Subcutaneous adipose tissue (tissue), 4 donors: ENCODE data around the gene SV2A. TPM values are rescaled to one million over a fixed set of nuclear protein-coding genes. Genes with fewer than 3 reads are reported as not detected.

Source experiments
- total RNA-seq, 4 donors: library from RNA; depleted of rRNA; stranded (reverse); fragments of >200 nt; gene quantifications; one replicate each; pipeline ENCODE4 v1.1.0, GENCODE V29; 2016
- TF ChIP-seq, protein P1 (sequence below): fragments of 450-650 bp; IDR thresholded peaks from one replicate; pipeline ENCODE4 v1.5.1; 2016; ENCODE audit warnings: low read depth, mild to moderate bottlenecking, control low read depth, antibody characterized with exemption, moderate library complexity

SV2A gene
- under 1 TPM in 3 of 4 donors, not detected in 1; 0.19 to 0.51 (median 0.22) TPM for total RNA-seq

DNA sequence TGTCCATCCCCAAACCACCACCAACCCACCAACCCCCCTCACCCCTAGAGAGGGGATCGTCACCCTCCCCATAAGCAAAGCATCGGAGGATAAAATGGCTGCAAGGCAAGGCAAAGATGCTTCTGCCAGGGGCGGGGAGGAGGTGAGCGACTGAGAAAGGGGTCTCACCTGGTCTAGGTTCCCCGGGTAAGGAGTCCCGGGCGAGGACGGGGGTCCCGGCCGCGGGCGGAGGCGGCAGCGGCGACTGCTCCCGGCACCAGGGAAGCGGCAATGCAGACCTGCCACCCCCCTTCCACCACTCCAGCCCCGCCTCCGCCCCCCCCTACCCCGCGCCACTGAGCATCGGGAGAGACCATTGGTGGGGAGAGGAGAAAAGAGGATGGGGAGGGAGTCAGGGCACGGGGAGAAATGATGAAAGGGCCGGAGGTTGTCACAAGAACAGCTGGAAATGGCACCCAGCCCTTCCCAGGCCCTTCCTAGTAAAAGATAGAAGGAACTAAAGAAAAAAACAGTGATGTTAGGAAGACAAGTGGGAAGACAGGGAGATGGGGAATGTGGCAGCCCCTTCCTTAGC lies at the start of gene SV2A:
SV2A (minus strand) TSS at position 274 of the 574 bp plus-strand sequence. CDS start 4,004 bp downstream, outside the sequence.
- TF ChIP-seq, protein P1, sequence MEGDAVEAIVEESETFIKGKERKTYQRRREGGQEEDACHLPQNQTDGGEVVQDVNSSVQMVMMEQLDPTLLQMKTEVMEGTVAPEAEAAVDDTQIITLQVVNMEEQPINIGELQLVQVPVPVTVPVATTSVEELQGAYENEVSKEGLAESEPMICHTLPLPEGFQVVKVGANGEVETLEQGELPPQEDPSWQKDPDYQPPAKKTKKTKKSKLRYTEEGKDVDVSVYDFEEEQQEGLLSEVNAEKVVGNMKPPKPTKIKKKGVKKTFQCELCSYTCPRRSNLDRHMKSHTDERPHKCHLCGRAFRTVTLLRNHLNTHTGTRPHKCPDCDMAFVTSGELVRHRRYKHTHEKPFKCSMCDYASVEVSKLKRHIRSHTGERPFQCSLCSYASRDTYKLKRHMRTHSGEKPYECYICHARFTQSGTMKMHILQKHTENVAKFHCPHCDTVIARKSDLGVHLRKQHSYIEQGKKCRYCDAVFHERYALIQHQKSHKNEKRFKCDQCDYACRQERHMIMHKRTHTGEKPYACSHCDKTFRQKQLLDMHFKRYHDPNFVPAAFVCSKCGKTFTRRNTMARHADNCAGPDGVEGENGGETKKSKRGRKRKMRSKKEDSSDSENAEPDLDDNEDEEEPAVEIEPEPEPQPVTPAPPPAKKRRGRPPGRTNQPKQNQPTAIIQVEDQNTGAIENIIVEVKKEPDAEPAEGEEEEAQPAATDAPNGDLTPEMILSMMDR = no peak

GRCh38 chr1:149967041-149967440 lies 49.4 kb upstream of the SV2A start:
- TF ChIP-seq, protein P1 = no peak

GRCh38 chr1:149966405-149966804 lies 48.8 kb upstream of the SV2A start:
- TF ChIP-seq, protein P1 = no peak

DNA sequence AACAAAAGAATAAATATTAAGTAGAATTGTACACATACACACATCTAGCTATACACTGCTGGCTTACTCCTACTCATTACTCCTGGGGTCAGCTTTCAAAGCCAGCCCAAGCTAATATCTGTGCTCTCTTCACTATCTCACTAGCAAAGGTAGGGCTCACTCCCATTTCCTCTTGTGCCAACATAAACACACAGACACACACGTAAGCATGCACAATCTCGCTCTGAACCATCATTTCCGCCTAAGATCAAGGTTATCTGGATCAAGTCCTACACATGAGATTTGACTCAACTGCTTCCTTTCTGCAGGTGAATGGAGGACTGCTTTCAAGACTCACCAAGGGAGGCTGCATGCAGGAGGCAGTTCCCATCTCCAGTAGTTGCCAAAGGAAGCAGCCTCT lies 47.8 kb upstream of the SV2A start:
- TF ChIP-seq, protein P1 = no peak

- TF ChIP-seq, protein P1 = no peak
Observed at GRCh38 chr1:149963358-149963757, 45.7 kb upstream of the SV2A start.

DNA sequence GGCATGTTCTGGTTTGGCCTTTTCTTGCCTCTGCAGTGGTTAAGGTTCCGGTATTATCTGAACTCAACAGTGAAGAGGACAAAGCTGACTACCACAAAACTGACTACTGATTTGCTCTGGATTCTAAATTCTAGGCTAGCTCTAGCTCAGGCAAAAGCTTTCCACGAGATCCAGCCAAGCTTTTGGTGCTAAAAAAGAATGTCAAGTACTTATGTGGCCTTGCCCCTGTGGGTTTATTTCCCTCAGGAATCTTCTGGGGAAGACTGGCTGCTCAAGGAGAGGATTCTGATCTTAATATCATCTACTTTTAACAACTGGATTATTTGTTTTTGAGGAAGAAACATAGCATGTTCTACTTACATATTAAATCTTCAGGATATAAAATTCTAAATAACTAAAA lies 45.1 kb upstream of the SV2A start:
- TF ChIP-seq, protein P1 = no peak

GRCh38 chr1:149962039-149962647 lies 44.5 kb upstream of the SV2A start:
- TF ChIP-seq, protein P1 = no peak
